ENCODE data around the gene ARID5B.

The ARID5B gene

GRCh38 chr10:61936770-61937169, 35.3 kb downstream of the ARID5B start:
- DNase-seq (ENCODE audit: low spot score), result no peak
- no peak for FAIRE-seq

- DNase-seq (ENCODE audit: low spot score) (no peak), FAIRE-seq (no peak)
Observed at GRCh38 chr10:61937631-61938351, 36.3 kb downstream of the ARID5B start.

DNA sequence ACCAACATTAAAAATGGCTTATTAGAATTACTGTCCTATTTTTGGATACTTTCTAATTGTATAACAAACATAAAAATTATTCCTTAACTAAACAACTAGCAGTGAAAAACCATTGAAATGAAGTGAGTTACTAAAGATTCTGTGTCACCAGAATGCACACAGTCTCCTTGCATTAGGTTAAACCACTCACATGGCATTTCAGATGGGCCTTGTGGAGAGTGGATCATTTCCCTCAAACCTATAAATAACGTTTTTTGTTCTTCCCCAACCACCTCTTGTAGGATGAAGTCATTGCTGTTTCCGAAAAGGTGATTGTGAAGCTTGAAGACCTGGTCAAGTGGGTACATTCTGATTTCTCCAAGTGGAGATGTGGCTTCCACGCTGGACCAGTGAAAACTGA, 38.4 kb downstream of the ARID5B start:
- DNase-seq (ENCODE audit: low spot score) (no peak), FAIRE-seq (peak; percentile 72)

DNA sequence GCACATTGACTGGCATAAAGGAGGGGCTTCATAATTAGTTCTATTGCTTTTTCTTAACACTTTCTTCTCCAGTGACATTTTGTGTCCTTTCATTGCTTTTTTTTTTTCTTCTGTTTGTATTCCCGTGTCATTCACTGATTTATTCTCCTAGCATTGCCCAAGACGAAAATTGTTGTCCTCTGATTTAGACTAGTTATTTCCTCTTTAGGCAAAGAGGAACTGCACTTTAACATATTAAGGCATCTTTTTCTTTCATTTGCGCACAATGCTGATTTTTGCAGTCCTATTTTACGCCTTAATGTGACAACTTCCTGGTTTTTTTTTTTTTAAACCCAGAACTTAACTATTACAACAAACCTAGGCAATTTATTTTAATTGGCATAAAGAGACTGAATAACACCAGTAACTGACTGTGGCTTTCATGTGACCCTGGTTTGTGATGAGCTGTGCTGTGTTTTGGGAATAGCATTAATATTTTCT, 39.7 kb downstream of the ARID5B start:
- DNase-seq (ENCODE audit: low spot score), result no peak
- FAIRE-seq, result no peak

DNA sequence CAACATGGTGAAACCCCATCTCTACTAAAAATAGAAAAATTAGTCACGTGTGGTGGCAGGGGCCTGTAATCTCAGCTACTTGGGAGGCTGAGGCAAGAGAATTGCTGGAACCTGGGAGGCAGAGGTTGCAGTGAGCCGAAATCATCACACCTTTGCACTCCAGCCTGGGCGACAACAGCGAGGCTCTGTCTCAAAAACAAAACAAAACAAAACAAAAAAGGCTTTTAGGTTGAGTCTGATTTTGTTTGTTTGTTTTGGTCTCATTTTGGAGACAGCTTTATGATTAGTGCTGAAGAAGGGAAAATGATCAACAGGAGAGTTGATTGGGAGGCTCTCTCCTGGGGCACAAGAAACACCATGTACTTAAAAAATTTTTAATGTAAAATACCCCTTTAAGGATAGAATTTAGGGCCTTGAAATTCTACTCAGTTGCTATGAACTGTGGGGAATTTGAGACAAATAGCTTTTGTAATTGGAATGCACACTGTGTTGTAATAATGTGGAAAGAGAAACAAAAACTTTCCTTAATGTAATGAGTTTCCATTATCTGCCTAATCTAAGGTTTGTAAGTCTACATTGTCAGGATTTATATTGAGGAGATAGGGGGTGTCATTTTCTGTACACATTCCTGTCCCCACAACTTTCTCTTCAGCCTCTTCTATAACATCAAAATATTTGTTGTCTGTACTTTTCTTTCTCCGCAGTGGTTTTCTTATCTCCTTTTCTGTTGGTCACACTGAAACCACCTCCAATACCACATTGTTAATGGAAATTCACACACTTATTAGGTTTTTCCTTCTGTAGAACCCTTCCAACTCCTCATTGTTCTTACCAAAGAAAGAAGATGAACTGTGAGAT, 41.3 kb downstream of the ARID5B start:
- DNase-seq (ENCODE audit: low spot score), result no peak
- no peak for FAIRE-seq

DNA sequence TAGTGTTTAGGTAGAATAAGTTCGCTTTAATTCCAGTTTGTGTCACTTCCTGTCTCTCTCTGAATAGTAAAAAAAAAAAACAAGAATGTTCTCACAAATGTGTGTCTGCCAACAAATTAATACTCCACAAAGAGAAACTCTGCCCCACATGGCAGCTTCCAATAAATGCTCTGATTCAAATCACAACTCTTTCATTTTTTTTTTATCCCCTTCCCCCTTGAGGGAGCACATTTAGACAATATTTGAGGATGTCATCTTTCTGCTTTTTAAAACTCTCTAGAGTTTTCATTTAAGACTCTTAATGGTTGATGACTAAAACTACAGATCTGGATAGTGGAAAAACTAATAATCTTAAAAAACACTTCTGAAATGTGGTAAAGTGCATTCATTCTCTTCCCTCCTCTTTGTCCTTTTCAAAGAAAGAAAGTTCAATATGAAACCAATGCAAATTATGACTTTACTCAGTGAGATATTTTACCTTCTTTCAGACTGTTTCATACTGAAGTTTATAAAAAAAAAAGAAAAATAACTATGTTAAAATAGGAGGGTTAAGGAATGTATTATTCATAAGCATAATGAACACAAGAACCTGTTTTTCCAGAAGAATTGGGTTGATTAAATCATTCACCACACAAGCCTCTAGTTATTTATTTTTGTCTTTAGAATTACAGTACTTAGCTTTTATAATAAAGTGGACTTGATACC, 42.3 kb downstream of the ARID5B start:
- no peak for FAIRE-seq
- peak; percentile 42 for DNase-seq (ENCODE audit: low spot score)

DNA sequence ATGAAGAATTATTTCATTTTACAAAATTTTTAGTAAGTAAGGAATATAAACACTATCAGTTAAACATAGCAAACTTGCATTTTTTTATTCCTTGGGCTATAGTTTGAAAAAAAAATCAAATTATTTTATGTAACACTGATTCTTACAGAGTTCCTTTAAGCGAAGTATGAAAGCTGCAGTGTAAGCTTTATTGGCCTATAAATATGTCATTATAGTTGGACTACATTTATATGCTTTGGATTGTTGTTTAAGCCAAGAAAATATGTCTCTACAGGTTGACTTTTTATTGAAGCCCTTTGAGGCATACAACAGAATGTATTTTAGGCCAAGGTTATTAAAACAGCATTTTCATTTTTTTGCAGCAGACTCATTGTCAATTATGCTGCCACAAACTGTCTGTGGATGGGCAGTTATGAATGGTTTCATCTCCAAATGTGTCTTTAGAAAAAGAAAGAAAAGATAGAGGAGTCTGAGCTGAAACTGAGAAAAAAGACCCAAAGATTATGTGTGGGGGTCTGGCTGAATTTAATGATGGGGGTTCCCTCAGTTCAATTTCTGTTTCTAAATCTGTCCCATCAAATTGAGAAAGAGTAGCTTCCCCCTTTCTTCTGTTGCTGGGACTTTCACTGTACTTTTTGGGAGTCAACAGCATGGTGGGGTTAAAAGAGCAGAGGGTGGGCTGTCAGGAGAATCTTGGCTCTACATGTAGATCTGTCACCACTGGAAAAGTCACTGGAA, 43.1 kb downstream of the ARID5B start:
- FAIRE-seq, result no peak
- no peak for DNase-seq (ENCODE audit: low spot score)

GRCh38 chr10:61949687-61950086, 48.2 kb downstream of the ARID5B start:
- DNase-seq (ENCODE audit: low spot score), result no peak
- no peak for FAIRE-seq

GRCh38 chr10:61950449-61951143, 49.1 kb downstream of the ARID5B start:
- no peak for FAIRE-seq
- DNase-seq (ENCODE audit: low spot score), result no peak

DNA sequence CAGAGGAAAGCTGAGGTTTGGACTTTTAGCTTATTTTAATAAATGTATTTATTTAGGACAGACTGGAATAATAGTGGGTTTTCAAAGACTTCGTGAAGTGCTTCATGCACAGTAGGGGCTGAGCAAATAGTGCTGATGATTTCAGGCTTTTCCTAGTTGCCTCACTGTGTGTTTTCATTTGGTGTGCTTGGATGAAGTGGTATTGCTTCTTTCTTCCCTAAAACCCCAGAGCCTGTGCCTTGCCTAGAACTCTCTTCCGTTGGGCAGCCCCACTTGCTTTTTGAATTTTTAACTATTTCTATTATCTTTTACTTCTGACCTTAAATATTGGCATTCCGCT, 49.6 kb downstream of the ARID5B start:
- FAIRE-seq (no peak), DNase-seq (ENCODE audit: low spot score) (no peak)

DNA sequence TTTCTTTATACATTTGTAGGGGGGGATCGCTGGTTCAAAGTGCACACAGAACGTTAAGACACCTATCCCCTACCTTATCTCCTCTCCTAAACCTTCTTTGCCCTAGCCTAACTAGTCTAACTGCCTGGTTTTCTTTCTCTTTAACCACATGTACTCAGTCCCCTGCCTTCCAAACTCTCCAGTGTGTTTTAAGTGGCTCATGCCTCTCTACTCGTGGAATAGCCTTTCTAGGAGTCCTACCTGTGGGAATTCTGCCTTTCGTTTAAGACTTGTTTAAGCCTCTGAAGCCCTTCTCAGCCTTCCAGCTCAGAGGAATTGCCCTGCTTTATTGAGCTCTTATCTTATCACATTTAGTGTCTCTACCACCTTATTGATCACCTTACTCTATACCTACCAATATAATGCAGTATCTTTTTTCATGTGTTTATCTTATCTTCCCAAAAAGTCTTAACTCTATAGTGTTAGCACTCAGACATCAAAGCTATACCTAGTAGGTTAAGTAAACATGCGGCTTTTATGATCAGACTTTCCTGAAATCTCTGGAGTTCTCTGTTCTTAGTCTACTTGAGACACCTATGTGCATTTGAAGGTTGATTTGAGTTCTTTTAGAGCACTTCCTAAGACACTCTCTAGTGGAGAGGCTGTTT, 50.7 kb downstream of the ARID5B start:
- FAIRE-seq (no peak), DNase-seq (ENCODE audit: low spot score) (no peak)

DNA sequence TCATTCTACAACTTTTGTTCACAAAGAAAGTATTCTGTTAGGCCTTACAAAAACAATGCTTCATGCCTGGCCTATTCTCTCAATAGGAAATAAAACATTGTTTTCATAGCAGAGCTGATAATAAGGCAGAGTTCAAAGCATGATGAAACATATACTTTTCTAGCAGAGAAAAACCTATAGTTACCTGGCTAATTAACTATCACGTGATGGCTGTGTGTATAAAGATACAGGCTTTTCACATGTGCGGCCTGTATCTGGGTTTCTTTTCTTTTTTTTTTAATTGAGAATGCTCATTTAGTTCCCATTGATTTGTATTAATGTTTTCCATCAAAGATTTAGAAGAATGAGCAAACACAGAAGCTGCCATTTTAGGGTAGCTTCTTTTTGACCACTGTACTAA, 51.7 kb downstream of the ARID5B start:
- FAIRE-seq (no peak), DNase-seq (ENCODE audit: low spot score) (no peak)

DNA sequence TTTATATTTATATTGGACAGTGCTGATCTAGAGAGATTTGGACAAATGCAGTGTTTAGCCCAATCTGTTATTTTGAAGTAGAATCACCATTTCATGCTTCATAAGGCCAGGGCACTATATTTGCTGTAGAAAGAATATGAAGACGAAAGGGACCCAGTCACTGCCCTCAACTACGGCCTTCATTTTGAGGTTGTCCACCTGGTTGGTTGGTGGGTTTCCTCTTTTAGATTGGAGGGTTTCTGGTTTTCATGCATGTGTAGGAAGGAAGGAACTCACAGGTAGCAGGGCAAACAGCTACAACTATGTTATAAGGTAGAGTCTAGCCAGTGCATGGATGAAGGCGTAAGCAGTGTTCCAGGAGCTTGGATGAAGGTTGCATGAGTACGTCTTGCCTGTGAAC, 56.3 kb downstream of the ARID5B start:
- FAIRE-seq (no peak), DNase-seq (ENCODE audit: low spot score) (no peak)

DNA sequence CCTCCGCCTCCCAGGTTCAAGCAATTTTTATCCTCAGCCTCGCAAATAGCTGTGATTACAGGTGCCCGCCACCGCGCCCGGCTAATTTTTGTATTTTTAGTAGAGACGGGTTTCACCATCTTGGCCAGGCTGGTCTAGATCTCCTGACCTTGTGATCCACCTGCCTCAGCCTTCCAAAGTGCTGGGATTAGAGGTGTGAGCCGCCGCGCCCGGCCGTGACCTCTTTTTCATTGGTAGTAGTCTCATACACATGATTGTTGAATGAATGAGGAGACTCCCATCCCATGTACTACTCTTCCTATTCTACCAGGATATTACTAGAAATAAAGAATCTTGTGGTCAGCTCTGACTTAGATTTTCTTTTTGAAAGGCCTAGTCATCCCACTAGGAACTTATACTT, 56.8 kb downstream of the ARID5B start:
- FAIRE-seq (no peak), DNase-seq (ENCODE audit: low spot score) (no peak)

- DNase-seq (ENCODE audit: low spot score) (no peak), FAIRE-seq (no peak)
Observed at GRCh38 chr10:61958805-61959204, 57.3 kb downstream of the ARID5B start.

GRCh38 chr10:61959814-61960213, 58.3 kb downstream of the ARID5B start:
- DNase-seq (ENCODE audit: low spot score), result no peak
- FAIRE-seq, result no peak

GRCh38 chr10:61960396-61961120, 59.1 kb downstream of the ARID5B start:
- FAIRE-seq, result no peak

DNA sequence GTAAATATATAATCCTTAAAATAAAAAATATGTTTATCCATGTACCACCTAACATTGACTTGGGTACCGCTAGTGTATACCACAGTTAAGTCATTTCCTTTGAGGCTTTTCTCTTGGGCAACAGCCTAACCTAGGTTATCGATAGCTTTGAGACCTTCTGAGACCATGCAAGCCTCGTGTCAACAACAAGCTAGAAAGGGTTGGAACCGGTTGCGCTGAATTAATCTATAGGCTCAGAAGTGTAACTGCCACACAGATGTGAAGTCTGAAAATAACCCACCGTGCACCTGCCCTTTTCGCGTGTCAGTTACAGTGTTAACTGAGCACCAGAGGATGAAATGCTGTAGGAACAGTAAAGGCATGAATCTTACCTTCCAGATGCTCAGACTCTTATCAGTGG, 59.8 kb downstream of the ARID5B start:
- FAIRE-seq (no peak), DNase-seq (ENCODE audit: low spot score) (no peak)

More at GRCh38 chr10:61960396-61961120, 59.1 kb downstream of the ARID5B start:
- no peak for DNase-seq (ENCODE audit: low spot score)

DNA sequence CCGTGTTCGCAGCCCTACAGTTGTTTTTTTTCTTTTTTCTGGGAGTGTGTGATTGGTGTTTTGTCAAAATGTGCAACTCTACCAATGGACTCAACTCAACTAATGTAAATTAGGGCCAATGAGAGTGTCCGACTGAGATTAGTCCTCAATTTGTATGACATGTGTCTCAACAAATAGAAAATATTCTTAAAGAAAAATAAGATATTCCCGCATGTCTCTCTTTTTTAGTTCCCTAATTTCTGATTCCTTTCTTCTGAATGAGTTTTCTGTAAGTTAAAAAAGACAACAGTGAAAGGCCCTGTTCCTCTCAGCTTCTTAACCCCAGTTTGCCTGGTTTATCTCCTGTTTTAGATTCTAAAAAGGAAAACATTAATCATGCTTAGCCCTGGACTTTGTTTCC, 61.5 kb downstream of the ARID5B start:
- FAIRE-seq (no peak), DNase-seq (ENCODE audit: low spot score) (no peak)

GRCh38 chr10:61963669-61964058, 62.2 kb downstream of the ARID5B start:
- FAIRE-seq (no peak), DNase-seq (ENCODE audit: low spot score) (no peak)

Measured in urothelium cell line (cell line).